Mucosa of rectum (tissue), 2 donors: ENCODE measurements around the gene KAT8.
"Not testable (repeated sequence)": the region's sequence is repeated elsewhere in the genome, so short reads cannot be mapped to it uniquely, and the experiment has no call there.

ENCODE experiments used
- H3K27ac ChIP-seq, 2 donors: one replicate each; pipeline ENCODE4 v1.7.0; 2013; ENCODE audit warnings: inconsistent platforms in 2 of 2, low read depth in 2 of 2, low read length in 2 of 2
- H3K27me3 ChIP-seq, 2 donors: one replicate each; pipeline ENCODE4 v1.7.0; 2013; ENCODE audit warnings: low read length in 2 of 2; ENCODE audit not compliant: control insufficient read depth in 2 of 2, insufficient read depth in 2 of 2
- H3K36me3 ChIP-seq, 2 donors: one replicate each; pipeline ENCODE4 v1.7.0; 2013; ENCODE audit warnings: low read length in 2 of 2; ENCODE audit not compliant: control insufficient read depth in 2 of 2, insufficient read depth in 2 of 2
- H3K4me1 ChIP-seq, 2 donors: one replicate each; pipeline ENCODE4 v1.7.0; 2013; ENCODE audit warnings: low read length in 2 of 2, mild to moderate bottlenecking in 1 of 2; ENCODE audit not compliant: control insufficient read depth in 2 of 2, insufficient read depth in 2 of 2
- H3K4me3 ChIP-seq, 2 donors: one replicate each; pipeline ENCODE4 v1.7.0; 2013; ENCODE audit warnings: low read length in 2 of 2
- H3K9ac ChIP-seq, 2 donors: one replicate each; pipeline ENCODE4 v1.7.0; 2013; ENCODE audit warnings: low read length in 2 of 2, low read depth in 1 of 2, mild to moderate bottlenecking in 1 of 2
- H3K9me3 ChIP-seq, 2 donors: one replicate each; pipeline ENCODE4 v1.7.0; 2013; ENCODE audit warnings: low read length in 2 of 2; ENCODE audit not compliant: control insufficient read depth in 2 of 2
- donor health status: healthy.
- donor health status: Normal muscosa, but diverticular disease.

KAT8 gene

GRCh38 chr16:31131841-31132271, 14.4 kb downstream of the KAT8 start:
- Histone ChIP-seq H3K36me3 (peaks cover 17 to 34% of the 10 kb centered on the region in 2 donors), H3K27ac (peak overlapping the region; percentile 92 to 98), H3K4me1 (peaks cover 77 to 82% of the 10 kb centered on the region in 2 donors), H3K4me3 (peak overlapping the region; percentile 3 to 49), H3K9ac (peak overlapping the region; percentile 14 to 64), H3K27me3 (no peaks in the 10 kb centered on the region), H3K9me3 (no peaks in the 10 kb centered on the region)

GRCh38 chr16:31132303-31132979, 15.0 kb downstream of the KAT8 start:
- H3K9ac ChIP-seq: peak overlapping the region; percentile 14 to 64
- H3K9me3 ChIP-seq: no peaks in the 10 kb centered on the region
- H3K4me1 ChIP-seq: peaks cover 72 to 76% of the 10 kb centered on the region in 2 donors
- H3K27me3 ChIP-seq: no peaks in the 10 kb centered on the region
- peak overlapping the region; percentile 92 to 98 for H3K27ac ChIP-seq
- H3K4me3 ChIP-seq: peak overlapping the region in 1 of 2 donors; percentile 3
- peaks cover 17 to 29% of the 10 kb centered on the region in 2 donors for H3K36me3 ChIP-seq

GRCh38 chr16:31133046-31133501, 15.6 kb downstream of the KAT8 start:
- Histone ChIP-seq H3K27ac (peak overlapping the region; percentile 92 to 98), H3K9me3 (no peaks in the 10 kb centered on the region), H3K4me1 (peaks cover 66 to 70% of the 10 kb centered on the region in 2 donors), H3K9ac (peak overlapping the region; percentile 88 to 98), H3K36me3 (peaks cover 17 to 26% of the 10 kb centered on the region in 2 donors), H3K4me3 (peak overlapping the region; percentile 77 to 90), H3K27me3 (no peaks in the 10 kb centered on the region)

- Histone ChIP-seq H3K4me1 (peaks cover 66 to 70% of the 10 kb centered on the region in 2 donors), H3K27ac (peak overlapping the region; percentile 92 to 98), H3K4me3 (peak overlapping the region; percentile 77 to 90), H3K36me3 (peaks cover 17 to 26% of the 10 kb centered on the region in 2 donors), H3K9ac (peak overlapping the region; percentile 88 to 98), H3K27me3 (no peaks in the 10 kb centered on the region), H3K9me3 (no peaks in the 10 kb centered on the region)
Measured at GRCh38 chr16:31134091-31134571, 16.7 kb downstream of the KAT8 start.

GRCh38 chr16:31134625-31135534, 17.4 kb downstream of the KAT8 start:
- Histone ChIP-seq H3K4me3 (peak overlapping the region; percentile 77 to 90), H3K27me3 (no peaks in the 10 kb centered on the region), H3K36me3 (peaks cover 17 to 23% of the 10 kb centered on the region in 2 donors), H3K9ac (peak overlapping the region; percentile 88 to 98), H3K27ac (peak overlapping the region; percentile 92 to 98), H3K9me3 (no peaks in the 10 kb centered on the region), H3K4me1 (peaks cover 62 to 67% of the 10 kb centered on the region in 2 donors)

GRCh38 chr16:31135535-31136286, 18.2 kb downstream of the KAT8 start, which contains the start of gene PRSS8:
PRSS8 (minus strand) TSS chr16:31135727; CDS start chr16:31135498, 229 bp downstream.
- no peaks in the 10 kb centered on the region for H3K9me3 ChIP-seq
- peak within 1 kb of the TSS; percentile 77 to 90 for H3K4me3 ChIP-seq
- peaks cover 60 to 65% of the 10 kb centered on the region in 2 donors for H3K4me1 ChIP-seq
- H3K36me3 ChIP-seq: peaks cover 17 to 20% of the 10 kb centered on the region in 2 donors
- no peaks in the 10 kb centered on the region for H3K27me3 ChIP-seq
- peak within 1 kb of the TSS; percentile 92 to 98 for H3K27ac ChIP-seq
- H3K9ac ChIP-seq: peak within 1 kb of the TSS; percentile 88 to 98

GRCh38 chr16:31136287-31136662, 18.8 kb downstream of the KAT8 start:
- Histone ChIP-seq H3K27me3 (no peaks in the 10 kb centered on the region), H3K9me3 (no peaks in the 10 kb centered on the region), H3K4me3 (no peak overlapping the region), H3K9ac (peak overlapping the region in 1 of 2 donors; percentile 98), H3K27ac (peak overlapping the region; percentile 92 to 98), H3K4me1 (peaks cover 60 to 63% of the 10 kb centered on the region in 2 donors), H3K36me3 (peaks cover 17 to 19% of the 10 kb centered on the region in 2 donors)

- Histone ChIP-seq H3K4me1 (peaks cover 60 to 63% of the 10 kb centered on the region in 2 donors), H3K36me3 (peaks cover 14 to 15% of the 10 kb centered on the region in 2 donors)
- H3K27ac ChIP-seq, H3K9ac ChIP-seq, H3K27me3 ChIP-seq, H3K4me3 ChIP-seq, H3K9me3 ChIP-seq: not testable (repeated sequence)
Measured at GRCh38 chr16:31136822-31137499, 19.5 kb downstream of the KAT8 start.
